G401 (cell line): ENCODE data around the gene PTH1R. TPM values are rescaled to one million over a fixed set of nuclear protein-coding genes. Genes with fewer than 3 reads are reported as not detected.
A peak's percentile ranks its signal among the peaks of the same experiment; 100 is the strongest.

ENCODE experiments used
- DNase-seq: peaks from one replicate; pipeline ENCODE4 v3.0.0-alpha.2; 2015; ENCODE audit warnings: low spot score
- in situ Hi-C: cut with HindIII; loops from 2 replicates; pipeline ENCODE4 v1.10.0; 2016; ENCODE audit warnings: low sequenced_read_pairs, mixed read lengths
- total RNA-seq: library from RNA; depleted of rRNA; stranded (reverse); fragments of >200 nt; shearing (Covaris generic); gene quantifications from 2 replicates; pipeline ENCODE4 v1.2.3, GENCODE V29; 2014

The PTH1R gene
- total RNA-seq, 1 experiment from 2014 or later = 14.8 TPM

GRCh38 chr3:46878781-46879436, 1.4 kb downstream of the PTH1R start:
- no peak for DNase-seq
- in situ Hi-C loops = no loop called here

GRCh38 chr3:46880884-46881595, 3.5 kb downstream of the PTH1R start:
- DNase-seq = no peak
- in situ Hi-C loops = no loop called here

- no peak for DNase-seq
- in situ Hi-C loops = no loop called here
These were observed 4.3 kb downstream of the PTH1R start for GRCh38 chr3:46881596-46882376.

GRCh38 chr3:46882377-46883053, 5.0 kb downstream of the PTH1R start:
- in situ Hi-C loops = no loop called here
- no peak for DNase-seq

- in situ Hi-C loops = no loop called here
- DNase-seq = no peak
These were observed 5.7 kb downstream of the PTH1R start for GRCh38 chr3:46883054-46883829.

DNA sequence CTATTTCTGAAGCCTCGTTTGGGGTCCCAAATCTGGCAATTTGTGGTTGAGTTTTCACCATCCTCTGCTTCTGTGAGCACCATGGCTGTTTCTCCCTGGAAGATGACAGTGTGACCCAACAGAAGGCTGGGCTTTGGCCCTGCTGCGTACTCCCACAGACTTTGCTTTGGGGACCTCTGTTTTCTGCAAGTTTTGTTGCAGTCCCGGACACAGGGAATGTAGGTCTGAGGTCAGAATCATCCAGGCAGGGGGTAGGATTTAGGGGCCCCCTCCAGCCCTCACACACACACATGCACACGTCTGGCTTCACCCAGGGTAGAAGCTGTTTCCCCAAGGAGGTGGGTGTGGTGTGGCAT, 6.3 kb downstream of the PTH1R start:
- in situ Hi-C loops = no loop called here
- no peak for DNase-seq

GRCh38 chr3:46884427-46884826, 6.9 kb downstream of the PTH1R start:
- DNase-seq = no peak
- in situ Hi-C loops = no loop called here

GRCh38 chr3:46884929-46885328, 7.4 kb downstream of the PTH1R start:
- in situ Hi-C loops = no loop called here
- no peak for DNase-seq

DNA sequence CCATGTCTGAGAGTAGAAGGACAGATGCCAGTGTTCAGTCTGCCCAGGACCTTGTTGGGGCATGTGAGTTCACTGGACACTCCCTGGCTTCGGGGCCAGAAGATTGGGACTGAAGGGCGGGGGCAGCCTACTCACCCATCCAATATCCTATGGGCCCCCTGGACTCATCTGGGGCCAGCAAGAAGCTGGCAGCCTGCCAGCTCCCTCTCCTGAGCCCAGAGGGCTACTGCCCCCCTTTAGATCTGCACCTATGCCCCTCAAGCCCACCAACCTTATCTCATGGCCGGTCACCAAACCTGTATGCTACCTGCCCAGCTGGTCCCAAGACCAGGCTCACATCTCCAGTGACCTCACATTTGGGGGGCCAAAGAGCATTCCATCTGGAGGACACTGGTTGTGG, 8.1 kb downstream of the PTH1R start:
- in situ Hi-C loops = no loop called here
- DNase-seq = no peak

DNA sequence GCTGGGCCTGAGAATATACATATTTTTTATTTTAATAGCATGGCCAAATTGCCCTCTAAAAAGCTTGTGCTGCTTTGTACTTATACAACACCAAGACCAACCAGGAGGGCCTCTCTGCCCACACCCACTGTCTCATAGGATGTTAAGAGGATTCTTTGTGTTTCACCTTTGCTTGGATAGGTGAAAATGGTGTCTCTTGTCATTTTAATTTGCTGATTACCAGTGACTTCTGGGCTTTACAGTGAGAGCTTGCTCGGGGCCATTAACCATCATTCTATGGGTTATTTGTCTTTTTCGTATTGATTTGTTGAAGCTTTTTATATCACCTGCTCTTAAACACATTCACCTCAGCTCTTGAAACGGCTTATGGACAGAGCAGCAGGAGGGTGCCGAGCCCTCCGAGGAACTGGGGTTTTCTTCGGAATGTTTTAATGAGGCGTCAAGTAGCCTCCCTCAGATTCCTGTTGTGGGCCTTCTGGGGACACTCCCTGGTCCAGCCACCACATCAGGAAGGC, 10.5 kb downstream of the PTH1R start:
- in situ Hi-C loops = no loop called here

DNA sequence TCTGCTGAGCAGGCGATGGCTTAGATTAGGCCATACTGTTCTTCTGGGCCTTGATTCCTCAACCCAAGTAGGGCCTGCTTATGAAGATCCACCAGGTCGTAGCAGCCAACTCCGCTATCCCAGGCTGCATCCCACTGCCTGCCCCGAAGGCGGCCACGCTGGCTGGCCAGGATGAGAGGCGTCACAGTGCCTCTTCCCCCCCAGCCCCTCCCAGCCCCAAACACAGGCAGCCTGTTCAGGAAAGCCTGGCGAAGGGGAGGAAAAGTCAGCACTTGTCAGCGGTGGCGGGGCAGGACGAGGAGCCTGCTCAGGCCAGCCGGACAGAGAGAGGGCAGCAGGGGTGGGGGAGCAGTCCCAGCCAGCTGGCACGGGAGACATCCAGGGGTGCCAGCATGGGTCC, 11.2 kb downstream of the PTH1R start:
- no peak for DNase-seq
- in situ Hi-C loops = no loop called here

More for the DNA sequence above, 10.5 kb downstream of the PTH1R start:
- DNase-seq = no peak

DNA sequence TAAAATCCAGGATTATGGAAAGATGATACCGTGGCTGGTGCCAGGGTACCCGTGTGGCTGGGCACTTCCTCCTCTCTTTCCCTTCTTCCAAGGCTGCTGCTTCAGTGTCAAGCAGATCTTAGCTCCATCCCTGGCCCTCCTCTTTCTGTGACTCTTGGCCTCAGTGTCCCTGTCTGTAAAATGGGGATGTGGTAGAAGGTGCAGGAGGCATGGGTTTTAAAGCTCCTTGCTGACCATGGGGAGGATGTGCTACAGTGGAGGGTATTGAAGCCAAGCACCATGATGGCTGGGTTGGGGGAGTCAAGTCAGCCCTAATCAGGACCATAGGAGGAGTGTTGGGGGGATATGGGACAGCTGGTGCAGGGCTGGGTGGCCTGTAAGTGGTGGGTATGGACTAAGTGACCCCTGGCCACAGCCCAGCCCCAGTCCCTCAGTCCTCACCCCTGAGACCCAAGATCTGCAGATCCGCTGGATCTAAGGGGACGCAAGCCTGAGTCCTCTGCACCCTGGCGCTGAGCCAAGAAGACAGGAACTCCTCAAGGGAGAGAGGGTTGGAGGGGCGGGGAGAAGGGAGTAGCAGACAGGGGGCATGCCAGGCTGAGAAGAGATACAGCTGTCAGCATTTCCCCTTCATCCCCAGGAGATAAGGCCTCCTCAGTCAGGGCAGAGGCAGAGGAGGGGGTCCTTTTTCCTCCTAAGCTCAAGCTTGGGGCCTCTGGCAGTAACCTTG, 12.0 kb downstream of the PTH1R start:
- no peak for DNase-seq
- in situ Hi-C loops = no loop called here

DNA sequence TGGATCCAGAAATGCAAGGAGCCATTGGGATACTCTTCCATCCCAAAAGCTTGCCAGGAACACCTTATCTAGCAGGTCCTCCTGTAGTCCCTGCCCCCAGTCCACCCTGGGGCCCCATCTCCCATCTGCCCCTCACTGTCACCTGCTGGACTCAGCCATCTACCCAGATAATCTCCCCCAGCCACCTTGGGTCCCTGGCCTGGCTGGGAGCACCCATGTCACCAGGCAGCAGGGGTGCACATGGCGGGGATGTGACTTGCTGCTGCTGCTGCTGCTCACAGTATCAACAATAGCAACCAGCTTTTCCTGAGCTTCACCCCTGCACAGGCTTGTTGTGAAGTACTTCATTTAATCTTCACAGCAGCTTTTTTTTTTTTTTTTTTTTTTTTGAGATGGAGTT, 12.6 kb downstream of the PTH1R start:
- in situ Hi-C loops = no loop called here
- no peak for DNase-seq

- in situ Hi-C loops = no loop called here
- DNase-seq = no peak
These were observed 13.6 kb downstream of the PTH1R start for GRCh38 chr3:46891132-46891531.

DNA sequence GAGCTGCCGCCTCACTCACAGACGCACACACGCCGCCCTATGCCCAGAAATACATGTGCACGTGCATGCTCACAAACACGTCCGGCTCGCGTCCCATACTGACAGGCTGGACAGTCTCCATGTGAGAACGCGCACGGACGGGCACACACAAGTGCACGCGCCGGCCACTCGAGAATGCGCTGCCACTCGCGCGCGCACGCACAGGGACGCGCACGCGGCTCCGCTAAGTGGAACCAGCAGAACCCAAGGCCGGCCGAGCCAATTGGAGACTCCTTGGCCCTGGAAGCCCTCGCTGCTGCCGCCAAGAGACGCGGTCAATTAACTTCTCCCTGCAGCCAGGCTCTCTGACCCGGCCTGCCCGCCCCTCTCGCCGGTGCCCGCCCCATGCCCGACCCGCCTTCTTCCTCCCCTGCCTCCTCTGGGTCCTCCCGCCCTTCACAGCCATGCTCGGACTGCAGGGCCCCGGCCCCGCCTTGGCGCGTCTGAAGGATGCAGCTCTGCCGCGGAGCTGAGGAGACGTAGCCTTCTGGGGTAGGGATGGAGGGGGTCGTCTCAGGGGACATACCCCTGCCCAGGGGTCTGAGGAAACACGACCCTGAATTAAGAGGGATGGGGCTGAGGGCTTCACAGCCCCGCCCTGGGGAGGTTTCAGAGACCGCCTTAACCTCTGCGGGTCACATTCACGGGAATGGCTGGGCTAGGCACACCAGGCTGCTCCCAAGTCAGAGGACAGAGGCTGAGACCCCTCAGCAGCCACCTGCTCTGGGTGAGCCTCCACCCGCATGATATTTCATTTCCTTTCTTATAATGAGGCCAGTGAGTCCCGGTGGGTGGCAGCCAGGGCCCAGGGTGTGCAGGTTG, 15.0 kb downstream of the PTH1R start:
- in situ Hi-C loops = no loop called here

GRCh38 chr3:46893146-46893748, 15.7 kb downstream of the PTH1R start:
- DNase-seq = peak; percentile 26
- in situ Hi-C loops = no loop called here

More for the DNA sequence above, 15.0 kb downstream of the PTH1R start:
- peak; percentile 87 for DNase-seq

DNA sequence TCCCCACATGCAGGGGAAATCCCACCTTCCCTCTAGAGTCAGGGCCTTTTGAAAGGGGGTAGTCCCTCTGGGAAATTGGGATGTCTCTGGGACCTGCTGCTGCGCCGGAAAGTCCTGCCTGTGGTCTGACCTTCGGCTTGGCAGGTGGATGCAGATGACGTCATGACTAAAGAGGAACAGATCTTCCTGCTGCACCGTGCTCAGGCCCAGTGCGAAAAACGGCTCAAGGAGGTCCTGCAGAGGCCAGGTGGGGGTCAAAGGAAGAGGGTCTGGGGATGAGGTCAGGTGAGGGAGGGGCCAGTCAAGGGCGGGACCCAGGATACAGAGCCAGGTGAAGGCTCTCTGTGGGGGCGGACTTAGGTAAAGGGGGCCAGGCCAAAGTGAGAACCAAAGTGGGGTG, 16.2 kb downstream of the PTH1R start:
- in situ Hi-C loops = no loop called here
- no peak for DNase-seq
